A549 (cell line): ENCODE results near the gene GPR4.

Source experiments
- CEBPB ChIP-seq, 2 experiments: fragments of >200 bp in 1 of 2; sonication (Bioruptor Twin) in 1 of 2; formaldehyde crosslinking in 1 of 2; IDR thresholded peaks; 2 replicates each; pipeline ENCODE4 v1.6.1; 2012 to 2016
- HMGXB4 ChIP-seq: fragments of 250-450 bp; sonication (Bioruptor Pico); IDR thresholded peaks from 2 replicates; pipeline ENCODE4 v1.5.0; 2021; ENCODE audit warnings: mild to moderate bottlenecking, moderate library complexity, borderline replicate concordance
- HOXB13 ChIP-seq: fragments of 250-450 bp; sonication (Bioruptor Pico); IDR thresholded peaks from 2 replicates; pipeline ENCODE4 v1.5.0; 2020; ENCODE audit warnings: low read depth, mild to moderate bottlenecking, moderate library complexity
- SMC3 ChIP-seq: fragments of >200 bp; sonication (Bioruptor Twin); formaldehyde crosslinking; IDR thresholded peaks from 3 replicates; pipeline ENCODE4 v1.6.1; 2018; ENCODE audit warnings: inconsistent platforms
- TP53 ChIP-seq: fragments of 250-450 bp; sonication (Bioruptor Pico); IDR thresholded peaks from 2 replicates; pipeline ENCODE4 v1.5.0; 2021; ENCODE audit warnings: mild to moderate bottlenecking, moderate library complexity
- TF ChIP-seq, protein P1 (sequence below): fragments of >200 bp; sonication (Bioruptor Twin); formaldehyde crosslinking; IDR thresholded peaks from 3 replicates; pipeline ENCODE4 v1.5.1; 2016

DNA sequence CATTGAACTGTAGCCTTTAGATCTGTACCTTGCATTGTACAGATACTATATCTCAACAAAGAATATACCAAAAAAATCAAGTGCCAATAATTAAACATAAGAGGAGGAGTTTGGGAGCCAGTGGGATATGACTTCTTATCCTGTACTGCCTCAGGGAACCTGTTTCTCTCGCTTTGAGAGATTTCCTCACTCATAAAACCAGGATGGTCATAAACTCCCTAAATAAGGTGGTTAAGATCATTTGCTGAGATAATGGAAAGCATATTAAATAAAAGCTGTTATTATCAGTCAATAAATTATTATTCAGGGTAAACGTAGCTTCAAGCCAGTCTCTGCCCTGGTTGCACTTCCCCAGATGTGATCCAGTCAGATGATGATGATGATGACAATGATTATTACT, 34.4 kb downstream of the GPR4 start:
- no peak for TF ChIP-seq HMGXB4 (CRISPR knock-in tag)
- TF ChIP-seq CEBPB (IDR thresholded peaks at IDR 0.05) = no peak
- TF ChIP-seq, protein P1, sequence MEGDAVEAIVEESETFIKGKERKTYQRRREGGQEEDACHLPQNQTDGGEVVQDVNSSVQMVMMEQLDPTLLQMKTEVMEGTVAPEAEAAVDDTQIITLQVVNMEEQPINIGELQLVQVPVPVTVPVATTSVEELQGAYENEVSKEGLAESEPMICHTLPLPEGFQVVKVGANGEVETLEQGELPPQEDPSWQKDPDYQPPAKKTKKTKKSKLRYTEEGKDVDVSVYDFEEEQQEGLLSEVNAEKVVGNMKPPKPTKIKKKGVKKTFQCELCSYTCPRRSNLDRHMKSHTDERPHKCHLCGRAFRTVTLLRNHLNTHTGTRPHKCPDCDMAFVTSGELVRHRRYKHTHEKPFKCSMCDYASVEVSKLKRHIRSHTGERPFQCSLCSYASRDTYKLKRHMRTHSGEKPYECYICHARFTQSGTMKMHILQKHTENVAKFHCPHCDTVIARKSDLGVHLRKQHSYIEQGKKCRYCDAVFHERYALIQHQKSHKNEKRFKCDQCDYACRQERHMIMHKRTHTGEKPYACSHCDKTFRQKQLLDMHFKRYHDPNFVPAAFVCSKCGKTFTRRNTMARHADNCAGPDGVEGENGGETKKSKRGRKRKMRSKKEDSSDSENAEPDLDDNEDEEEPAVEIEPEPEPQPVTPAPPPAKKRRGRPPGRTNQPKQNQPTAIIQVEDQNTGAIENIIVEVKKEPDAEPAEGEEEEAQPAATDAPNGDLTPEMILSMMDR = no peak
- TF ChIP-seq SMC3 = no peak
- no peak for TF ChIP-seq HOXB13 (CRISPR knock-in tag)
- no peak for TF ChIP-seq TP53 (CRISPR knock-in tag)
